Neural cell (in vitro differentiated cells): ENCODE results near the gene CLEC16A.

ENCODE experiments used
- EZH2 ChIP-seq: fragments of 200-600, 300-800 bp; shearing (Covaris generic), sonication (generic); IDR thresholded peaks from 2 replicates; pipeline ENCODE4 v1.6.1; 2014; ENCODE audit warnings: antibody characterized with exemption, low read length, borderline replicate concordance, mild to moderate bottlenecking; ENCODE audit not compliant: insufficient read depth, poor library complexity, severe bottlenecking
- POLR2AphosphoS5 ChIP-seq: IDR thresholded peaks from 2 replicates; pipeline ENCODE4 v1.6.1; 2012
- TAF1 ChIP-seq: IDR thresholded peaks from 2 replicates; pipeline ENCODE4 v1.6.1; 2012; ENCODE audit warnings: low read depth
- TF ChIP-seq, protein P1 (sequence below): fragments of 450-650 bp; IDR thresholded peaks from 2 replicates; pipeline ENCODE4 v1.5.1; 2014; ENCODE audit warnings: antibody characterized with exemption, mild to moderate bottlenecking, moderate library complexity; ENCODE audit not compliant: poor library complexity, severe bottlenecking

DNA sequence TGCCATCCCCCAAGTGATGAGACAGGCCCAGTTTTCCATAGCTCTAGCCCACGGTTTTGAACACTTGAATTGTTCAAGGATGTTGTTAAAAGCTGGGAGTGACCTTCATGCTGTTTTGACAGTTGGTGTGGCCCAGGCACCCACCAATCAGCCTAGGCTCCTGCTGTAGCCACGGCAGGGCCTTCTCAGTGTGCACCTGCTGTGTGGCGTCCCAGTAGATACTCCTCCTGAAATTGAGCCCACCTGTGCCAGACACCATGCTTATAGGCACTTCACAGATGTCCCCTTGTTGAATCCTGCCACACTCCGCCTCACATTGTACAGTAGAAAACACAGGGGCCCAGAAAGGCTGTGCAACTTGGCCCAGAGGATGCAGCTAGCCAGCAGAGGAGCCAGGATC is 225.3 kb downstream of the CLEC16A start:
- TF ChIP-seq EZH2 (no peak), TAF1 (no peak), POLR2AphosphoS5 (no peak)
- TF ChIP-seq, protein P1, sequence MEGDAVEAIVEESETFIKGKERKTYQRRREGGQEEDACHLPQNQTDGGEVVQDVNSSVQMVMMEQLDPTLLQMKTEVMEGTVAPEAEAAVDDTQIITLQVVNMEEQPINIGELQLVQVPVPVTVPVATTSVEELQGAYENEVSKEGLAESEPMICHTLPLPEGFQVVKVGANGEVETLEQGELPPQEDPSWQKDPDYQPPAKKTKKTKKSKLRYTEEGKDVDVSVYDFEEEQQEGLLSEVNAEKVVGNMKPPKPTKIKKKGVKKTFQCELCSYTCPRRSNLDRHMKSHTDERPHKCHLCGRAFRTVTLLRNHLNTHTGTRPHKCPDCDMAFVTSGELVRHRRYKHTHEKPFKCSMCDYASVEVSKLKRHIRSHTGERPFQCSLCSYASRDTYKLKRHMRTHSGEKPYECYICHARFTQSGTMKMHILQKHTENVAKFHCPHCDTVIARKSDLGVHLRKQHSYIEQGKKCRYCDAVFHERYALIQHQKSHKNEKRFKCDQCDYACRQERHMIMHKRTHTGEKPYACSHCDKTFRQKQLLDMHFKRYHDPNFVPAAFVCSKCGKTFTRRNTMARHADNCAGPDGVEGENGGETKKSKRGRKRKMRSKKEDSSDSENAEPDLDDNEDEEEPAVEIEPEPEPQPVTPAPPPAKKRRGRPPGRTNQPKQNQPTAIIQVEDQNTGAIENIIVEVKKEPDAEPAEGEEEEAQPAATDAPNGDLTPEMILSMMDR = no peak
